HCEC 1CT (cell line): Measurements from ENCODE around the gene HMGCL.
"Not testable (repeated sequence)": the region's sequence is repeated elsewhere in the genome, so short reads cannot be mapped to it uniquely, and the experiment has no call there.

ENCODE experiments used
- DNase-seq: peaks from one replicate; pipeline ENCODE4 v3.0.0-alpha.2; 2017

The HMGCL gene

GRCh38 chr1:23797478-23798448 lies 27.5 kb downstream of the HMGCL start:
- no peak for DNase-seq

GRCh38 chr1:23796466-23797271 lies 28.6 kb downstream of the HMGCL start:
- no peak for DNase-seq

GRCh38 chr1:23795676-23796465 lies 29.4 kb downstream of the HMGCL start:
- no peak for DNase-seq

- DNase-seq = not testable (repeated sequence)
Measured at GRCh38 chr1:23794732-23795182, 30.5 kb downstream of the HMGCL start.

GRCh38 chr1:23793861-23794731 lies 31.1 kb downstream of the HMGCL start:
- no peak for DNase-seq

- no peak for DNase-seq
Measured at GRCh38 chr1:23793018-23793781, 32.0 kb downstream of the HMGCL start.

GRCh38 chr1:23792151-23792945 lies 32.9 kb downstream of the HMGCL start:
- DNase-seq = no peak

GRCh38 chr1:23791516-23792047 lies 33.6 kb downstream of the HMGCL start:
- no peak for DNase-seq

GRCh38 chr1:23790696-23791515 lies 34.3 kb downstream of the HMGCL start, which contains the start of gene LYPLA2:
LYPLA2 (plus strand) TSS chr1:23791145; CDS start chr1:23792683, 1,538 bp downstream.
- DNase-seq = peak; percentile 92

- DNase-seq = no peak
Measured at GRCh38 chr1:23788695-23789094, 36.5 kb downstream of the HMGCL start.

- no peak for DNase-seq
Measured at GRCh38 chr1:23787701-23788100, 37.5 kb downstream of the HMGCL start.

- DNase-seq = no peak
Measured at GRCh38 chr1:23784846-23785245, 40.4 kb downstream of the HMGCL start.

GRCh38 chr1:23783141-23783540 lies 42.1 kb downstream of the HMGCL start:
- not testable (repeated sequence) for DNase-seq

- peak; percentile 71 for DNase-seq
Measured at GRCh38 chr1:23779826-23780371, 45.3 kb downstream of the HMGCL start.

- peak; percentile 78 for DNase-seq
Measured at GRCh38 chr1:23777979-23778814, 47.0 kb downstream of the HMGCL start, which contains the start of gene PITHD1. PITHD1 (plus strand) TSS chr1:23778418; CDS start chr1:23778516, 98 bp downstream.

GRCh38 chr1:23776217-23776616 lies 49.0 kb downstream of the HMGCL start:
- DNase-seq = no peak

- no peak for DNase-seq
Measured at GRCh38 chr1:23774174-23774880, 50.9 kb downstream of the HMGCL start.
